HG02678 (cell line): ENCODE results near the gene SMARCD1.
"Not testable (repeated sequence)": the region's sequence is repeated elsewhere in the genome, so short reads cannot be mapped to it uniquely, and the experiment has no call there.

Experiments
- ATAC-seq: cut with Tn5 transposase; IDR thresholded peaks from one replicate; pipeline ENCODE4 v1.9.1; 2021; ENCODE audit warnings: mild to moderate bottlenecking, moderate library complexity; ENCODE audit not compliant: unreplicated experiment

SMARCD1 gene

DNA sequence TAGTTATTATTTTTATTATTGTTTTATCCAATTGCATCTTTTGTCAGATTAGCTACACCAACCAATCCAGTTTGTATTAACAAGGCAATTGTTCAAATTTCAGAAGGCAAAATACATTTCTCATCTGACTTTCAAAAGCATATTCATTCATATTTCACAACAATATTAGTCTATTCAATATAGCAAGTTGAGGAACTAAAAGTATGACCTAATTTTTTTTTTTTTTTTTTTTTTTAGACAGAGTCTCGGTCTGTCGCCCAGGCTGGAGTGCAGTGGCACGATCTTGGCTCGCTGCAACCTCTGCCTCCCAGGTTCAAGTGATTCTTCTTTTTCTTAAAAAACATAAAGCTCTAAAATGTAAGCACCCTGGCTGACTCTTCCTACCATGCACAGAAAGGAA lies 44.1 kb downstream of the SMARCD1 start:
- no peak for ATAC-seq

DNA sequence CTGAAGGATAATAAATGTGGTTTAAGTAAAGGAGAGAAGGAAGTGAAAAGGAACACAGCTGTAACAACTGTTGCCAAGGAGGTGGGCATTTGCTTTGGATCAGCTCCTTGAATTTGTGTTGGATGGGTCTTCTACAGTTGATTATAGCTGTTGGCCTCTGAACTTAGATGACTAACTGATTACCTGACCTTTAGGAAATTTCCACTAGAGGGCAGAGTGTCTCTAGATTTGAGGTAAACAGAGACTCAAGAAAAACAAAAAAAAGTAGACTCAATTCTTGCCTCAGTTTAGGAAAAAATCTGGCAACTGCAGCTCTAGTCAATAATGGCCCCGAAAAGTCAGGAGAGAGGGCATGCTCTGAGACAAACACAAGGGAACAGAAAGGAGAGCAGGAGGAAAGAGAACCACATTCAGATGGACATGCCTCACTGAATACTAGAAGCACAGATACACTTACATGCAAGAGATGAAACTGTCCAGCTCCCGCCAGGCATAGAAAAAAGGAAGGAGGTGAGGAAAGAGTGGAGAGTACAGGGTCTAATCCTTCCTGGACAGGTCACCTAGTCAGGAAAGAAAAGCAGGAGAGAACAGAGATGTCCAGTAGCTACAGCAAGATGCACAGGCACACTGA lies 47.5 kb downstream of the SMARCD1 start:
- no peak for ATAC-seq

DNA sequence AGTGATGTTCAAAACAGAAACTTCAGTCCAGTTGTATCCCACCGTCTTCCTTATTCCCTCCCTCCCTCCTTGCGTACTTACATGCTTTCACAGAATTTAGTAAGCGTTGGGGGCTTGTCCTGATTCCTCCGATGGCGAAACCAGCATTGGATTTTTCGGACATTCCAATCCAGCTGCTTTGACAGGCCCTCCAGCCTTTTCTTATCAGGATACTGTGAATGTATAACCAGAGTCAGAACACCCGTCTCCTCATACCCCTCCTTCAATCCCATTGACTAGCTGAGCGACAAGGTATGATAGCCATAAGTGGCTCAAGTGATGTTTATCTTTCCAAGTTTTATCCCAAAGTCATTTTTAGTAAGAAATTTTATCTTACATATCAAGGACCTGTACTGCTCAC lies 57.9 kb downstream of the SMARCD1 start:
- ATAC-seq: no peak

DNA sequence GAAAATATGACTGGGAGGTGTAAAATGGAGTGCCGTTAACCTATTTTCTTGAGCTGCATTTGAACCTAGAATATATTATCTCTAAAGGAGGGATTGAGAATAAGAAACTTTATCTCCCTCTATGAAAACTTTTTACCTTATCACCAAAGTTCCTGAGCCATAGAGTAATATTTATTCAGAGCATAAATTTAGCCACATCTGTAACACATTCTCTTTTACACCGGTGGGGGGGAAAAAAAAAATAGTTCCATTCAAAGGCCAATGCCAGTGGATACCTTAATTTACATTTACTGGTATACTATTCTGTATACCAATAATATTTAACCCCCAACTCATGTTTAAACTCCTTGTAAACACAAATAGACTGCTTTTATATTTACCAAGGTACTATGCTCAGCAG lies 60.3 kb downstream of the SMARCD1 start:
- no peak for ATAC-seq

DNA sequence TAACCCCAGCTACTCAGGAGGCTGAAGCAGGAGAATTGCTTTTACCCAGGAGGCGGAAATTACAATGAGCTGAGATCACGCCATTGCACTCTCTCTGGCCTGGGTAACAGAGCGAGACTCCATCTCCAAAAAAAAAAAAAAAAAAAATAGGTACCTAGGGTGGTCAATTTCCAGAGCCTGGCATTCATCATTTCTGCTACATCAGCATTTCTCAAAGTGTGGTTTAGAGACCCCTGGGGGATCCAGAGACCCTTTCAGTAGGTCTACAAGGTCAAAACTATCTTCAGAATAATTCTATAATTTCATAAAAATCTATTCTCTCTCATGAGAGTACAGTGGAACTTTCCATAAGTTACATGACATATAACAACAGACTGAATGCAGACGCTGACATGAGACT lies 62.1 kb downstream of the SMARCD1 start:
- ATAC-seq: no peak

DNA sequence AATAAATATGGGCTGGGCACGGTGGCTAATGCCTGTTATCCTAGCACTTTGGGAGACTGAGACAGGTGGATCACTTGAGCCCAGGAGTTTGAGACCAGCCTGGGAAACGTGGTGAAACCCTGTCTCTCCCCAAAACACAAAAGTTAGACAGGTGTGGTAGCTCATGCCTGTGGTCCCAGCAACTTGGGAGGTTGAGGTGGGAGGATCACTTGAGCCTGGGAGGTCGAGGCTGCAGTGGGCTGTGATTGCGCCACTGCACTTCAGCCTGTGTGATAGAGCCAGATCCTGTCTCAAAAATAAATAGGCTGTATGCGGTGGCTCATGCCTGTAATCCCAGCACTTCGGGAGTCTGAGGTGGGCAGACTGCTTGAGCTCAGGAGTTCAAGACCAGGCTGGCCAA lies 62.9 kb downstream of the SMARCD1 start:
- ATAC-seq: not testable (repeated sequence)

DNA sequence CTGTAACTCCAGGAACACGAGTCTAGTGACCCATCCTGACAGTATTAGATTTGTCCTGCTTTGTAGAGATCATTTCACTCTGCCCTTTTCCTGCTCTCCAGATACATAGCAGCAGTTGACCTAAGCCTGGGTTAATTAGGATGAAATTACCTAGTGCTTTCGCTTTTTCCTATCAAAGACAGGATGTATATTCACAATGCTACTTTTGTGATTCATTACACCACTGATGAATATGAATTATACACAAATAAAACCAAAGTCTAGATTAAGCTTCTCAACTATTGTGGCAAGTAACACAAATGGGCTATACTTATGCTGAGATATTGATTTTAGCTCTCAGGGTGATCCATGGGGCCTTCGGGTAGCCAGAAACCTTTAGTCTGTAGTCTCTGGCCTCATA lies 64.2 kb downstream of the SMARCD1 start:
- ATAC-seq: no peak
